Suppressor macrophage treated with lipopolysaccharide for 1 hour (primary cell): ENCODE results near the gene CHURC1.

Experiments
- DNase-seq, 3 donors: peaks; one replicate each; pipeline ENCODE4 v3.0.0-alpha.2; 2020 to 2022

Gene CHURC1

DNA sequence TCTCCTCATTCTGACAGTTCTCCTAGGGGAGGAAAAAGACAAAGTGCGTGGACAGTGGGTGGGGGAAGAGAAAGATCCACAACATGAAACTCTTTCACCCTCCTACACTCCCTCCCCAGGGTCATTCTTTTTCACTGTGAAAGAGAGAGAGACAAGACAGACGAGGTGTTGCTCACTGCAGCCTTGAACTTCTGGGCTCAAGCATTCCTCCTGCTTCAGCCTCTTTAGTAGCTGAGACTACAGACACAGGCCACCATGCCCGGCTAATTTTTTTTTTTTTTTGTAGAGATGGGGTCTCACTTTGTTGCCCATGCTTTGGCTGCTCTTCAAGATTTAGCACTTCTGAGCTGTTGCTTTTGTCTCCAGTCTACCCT lies 25.5 kb downstream of the CHURC1 start:
- DNase-seq: no peak

DNA sequence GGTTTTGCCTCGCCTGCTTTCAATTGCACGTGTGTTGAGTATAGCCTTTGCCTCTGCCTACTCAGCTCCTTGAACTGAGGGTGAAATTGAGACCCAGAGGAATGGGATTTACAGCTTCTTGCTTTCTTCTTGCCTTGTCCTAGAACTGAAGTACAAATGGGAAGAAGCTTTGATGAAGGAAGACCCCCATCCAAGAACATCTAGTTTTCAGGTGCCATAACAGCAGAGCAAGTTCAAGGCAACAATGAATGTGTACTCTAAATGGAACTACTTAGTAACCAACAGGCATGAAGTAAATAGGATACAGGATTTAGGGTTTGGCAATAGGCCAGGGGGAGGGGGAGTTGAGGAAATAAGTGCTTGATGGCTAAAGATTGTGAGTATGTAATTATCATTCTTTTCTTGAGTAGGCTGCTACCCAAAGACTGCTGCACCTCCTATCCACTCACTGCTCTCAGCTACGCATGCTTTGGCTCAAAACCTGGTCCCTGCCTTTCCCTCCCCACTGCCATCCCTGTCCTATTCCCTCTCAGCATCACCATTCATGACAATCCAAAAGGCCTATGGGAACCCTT lies 26.2 kb downstream of the CHURC1 start:
- no peak for DNase-seq

DNA sequence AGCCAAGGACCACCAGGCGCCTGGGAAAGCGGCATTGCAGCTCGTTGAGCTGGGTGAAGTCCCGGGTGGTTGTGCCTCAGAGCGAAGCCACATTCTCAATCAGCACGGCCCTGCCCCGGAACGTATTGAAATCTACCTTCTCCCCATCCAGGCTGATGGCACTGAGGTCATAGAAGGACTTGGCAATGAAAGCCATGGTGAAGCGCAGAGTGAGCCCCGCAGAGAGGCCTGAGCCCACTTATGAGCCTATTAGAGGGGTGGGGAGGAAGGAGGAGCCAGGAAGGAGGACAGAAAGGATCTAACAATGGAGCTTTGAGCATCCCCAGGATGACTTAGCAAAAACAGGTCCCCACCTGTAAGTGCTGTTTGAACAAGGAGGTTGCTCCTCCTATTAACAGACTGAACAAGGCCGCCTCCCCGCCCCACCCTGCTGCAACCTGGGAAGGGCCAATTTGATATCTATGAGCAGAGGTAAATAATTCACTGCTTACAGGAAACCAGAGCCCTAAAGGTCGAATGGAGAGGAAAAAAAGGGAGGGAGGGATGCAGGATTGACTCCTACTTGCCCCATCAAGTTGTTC lies 28.4 kb downstream of the CHURC1 start, which contains the start of gene GPX2:
Gene GPX2 (minus strand): TSS at position 215 of the 581 bp plus-strand sequence. CDS start 19 bp downstream, at position 196.
- no peak for DNase-seq

DNA sequence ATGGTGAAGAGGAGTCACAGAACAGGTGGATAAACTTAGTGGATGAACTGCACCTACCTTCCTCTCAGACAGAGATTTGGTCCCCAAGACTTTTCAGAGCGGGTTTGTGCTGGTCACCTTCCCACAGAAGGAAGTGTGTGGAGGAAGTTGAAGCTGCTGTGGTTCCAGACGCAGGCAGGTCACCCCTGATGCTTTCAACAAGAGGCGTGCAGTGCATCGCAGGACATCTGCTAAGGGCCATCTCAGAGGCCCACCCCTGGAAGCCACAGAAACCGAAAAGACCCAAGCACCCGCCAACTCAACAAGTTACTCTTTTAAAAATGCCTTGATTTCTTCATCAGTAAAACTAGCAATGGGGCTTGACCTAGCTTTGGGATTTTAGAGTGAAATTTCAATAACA lies 29.3 kb downstream of the CHURC1 start:
- peak in 1 of 3 donors; percentile 3 for DNase-seq

DNA sequence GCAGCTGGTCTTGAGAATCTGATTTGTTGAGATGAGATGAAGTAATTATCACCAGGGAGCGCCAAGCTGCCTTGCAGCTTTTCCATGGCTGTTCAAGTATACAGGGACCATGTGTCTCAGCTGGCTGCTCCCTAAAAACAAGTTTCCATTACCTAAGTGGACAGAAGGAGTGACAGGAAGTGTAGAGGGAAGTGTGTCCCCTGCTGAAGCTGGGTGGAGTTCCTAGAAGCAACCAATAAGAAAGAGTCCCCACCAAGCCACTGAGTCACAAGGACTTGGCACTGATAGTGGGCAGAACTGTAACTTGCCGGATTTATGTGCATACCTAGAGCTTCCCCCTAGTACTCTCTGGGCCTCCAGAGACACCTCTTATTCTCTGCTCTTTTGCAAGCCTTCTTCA lies 29.8 kb downstream of the CHURC1 start:
- no peak for DNase-seq

DNA sequence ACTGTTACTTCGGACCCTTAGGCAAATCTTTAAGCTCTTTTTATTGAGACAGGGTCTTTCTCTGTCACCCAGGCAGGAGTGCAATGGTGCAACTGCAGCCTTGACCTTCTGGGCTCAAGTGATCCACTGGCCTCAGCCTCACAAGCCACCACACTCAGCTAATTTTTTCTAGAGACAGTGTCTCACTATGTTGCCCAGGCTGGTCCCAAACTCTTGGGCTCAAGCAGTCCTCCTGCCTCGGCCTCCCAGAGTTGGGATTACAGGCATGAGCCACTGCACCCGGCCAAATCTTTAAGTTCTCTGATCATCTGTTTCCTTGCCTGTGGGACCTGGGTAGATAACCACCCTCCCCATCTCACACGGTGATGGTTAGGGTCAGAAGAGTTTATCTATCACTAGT lies 30.6 kb downstream of the CHURC1 start:
- DNase-seq: no peak

DNA sequence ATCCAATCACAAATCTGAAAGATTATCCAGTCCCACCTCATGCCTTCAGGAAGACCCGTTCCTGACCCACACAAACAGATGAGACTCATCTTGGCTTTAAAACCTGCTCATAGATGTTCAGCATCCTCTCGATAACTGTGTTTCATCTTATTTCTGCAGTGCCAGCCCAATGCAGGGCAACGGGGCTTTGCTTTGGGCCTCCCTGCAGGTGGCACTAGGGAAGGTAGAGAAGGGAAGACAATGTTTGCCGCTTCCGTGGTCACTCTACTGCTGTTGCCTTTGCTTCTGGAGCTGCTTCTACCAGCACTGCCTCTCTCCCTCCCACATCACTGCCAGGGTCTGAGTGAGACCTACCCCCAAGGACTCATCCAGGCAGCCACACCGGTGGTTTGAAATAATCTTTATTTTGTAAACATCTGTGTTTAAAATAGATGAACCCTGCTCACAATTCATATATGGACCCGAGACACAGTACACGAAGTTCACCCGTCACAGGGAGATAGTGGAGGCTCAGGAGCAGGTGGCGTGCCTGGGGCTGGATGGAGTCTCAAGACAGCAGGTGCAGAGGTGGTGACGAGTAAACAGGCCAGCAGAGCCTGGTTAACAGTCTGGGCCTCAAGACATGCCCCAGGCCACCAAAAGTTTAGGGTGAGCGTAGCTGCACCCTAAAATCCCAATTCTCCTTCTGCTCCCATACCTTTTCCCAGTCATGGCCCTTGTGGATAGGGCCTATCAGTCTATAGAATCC lies 31.4 kb downstream of the CHURC1 start:
- DNase-seq: no peak

DNA sequence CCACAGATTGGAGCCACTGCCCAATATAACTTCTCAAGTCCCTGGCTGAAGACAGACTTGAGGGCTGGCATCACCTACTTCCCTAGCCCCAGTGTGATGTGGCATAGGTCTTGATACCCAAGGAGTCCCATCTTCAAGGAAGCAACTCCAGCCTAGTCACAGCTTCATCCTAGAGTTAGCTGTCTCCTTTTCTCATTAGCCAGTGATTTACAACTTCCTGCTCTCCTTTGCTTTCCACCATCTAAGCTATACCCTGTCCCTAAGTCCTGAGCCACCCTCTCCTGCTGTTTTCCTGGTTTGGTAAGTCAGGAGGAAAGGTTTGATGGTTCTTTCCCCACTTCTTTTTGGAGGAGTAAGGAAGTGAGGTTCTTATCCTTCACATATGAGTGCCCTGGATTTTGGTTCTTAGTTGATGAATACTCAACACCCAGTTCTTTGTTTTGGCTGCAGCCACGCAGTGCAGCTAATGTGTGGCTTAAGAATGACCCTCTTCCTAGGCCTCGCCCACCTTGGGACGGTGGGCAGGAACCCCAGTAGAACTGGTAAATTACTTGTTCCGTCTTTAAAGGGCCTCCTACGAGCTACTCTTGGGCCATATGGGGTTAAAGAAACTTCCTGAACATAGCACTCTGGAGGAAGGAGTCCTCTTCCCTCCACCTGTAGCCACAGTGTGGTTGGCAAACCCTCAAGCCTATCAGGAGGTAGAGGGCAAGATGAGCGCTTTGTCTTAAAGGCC lies 32.2 kb downstream of the CHURC1 start:
- no peak for DNase-seq

DNA sequence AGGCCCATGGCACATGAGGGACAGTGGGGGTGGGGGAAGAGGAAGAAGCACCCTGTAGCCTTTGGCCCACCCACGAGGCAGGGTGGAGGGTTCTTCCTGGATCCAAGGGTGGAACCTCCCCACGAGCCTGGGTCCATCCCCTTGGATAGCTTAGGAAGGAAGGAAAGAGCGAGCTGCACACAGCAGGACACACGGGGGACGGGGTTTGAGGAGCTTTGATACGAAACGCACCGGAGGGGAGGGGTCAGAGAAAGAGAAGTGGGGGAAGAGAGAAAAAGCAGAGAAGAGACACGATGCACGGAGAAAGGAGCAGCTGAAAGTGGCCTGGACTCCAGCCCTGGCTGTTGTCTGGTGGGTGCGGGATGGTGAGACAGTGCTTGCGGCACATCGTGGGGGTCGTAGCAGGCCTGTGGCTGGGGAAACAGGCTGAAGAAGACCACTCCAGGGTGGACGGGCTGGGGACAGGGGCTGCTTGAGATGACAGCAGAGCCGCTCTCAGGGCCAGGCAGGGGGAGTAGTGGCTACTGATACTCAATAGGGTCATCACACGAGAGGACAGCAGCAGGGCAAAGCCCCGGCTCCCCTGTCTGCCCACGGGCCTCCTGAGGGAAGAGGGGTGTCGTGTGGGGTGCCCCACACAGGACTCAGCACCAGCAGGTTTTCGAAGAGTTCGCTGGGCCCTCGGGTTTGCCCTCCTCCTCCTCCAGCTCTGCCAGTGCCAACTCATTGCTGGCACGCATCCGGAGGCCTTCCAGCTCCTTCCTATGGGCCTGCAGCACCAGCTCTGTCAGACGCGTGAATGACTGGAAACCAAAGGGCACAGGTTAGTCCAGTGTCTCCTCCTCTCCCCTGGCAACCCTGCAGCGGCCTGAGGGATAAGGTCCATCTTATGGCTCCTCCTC lies 33.7 kb downstream of the CHURC1 start:
- DNase-seq: no peak

DNA sequence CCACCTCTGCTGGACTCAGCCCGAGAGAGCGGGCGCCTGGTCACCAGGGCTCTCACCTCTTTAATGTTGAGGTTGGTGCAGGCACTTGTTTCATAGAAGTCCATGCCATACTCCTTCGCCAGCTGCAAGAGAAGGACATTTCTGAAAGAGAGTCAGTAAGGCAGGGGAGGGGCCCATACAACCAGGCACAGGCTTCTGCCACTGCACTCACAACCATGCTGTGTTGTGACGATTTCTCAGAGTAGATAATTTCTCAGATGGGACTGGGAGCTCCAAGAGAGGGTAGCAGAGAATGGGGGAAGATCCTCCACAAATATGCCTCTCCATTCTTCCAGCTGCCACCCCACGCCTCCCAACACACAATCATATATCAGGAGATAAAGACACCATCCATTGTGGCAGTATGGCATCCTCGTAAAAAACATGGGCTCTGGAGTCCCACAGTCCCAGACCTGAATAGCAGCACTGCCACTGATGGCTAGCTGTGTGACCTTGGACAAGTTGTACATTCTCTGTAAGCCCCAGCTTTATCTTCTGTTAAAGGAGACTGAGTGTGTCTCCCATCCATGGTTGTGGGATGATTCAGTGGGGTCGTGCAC lies 34.5 kb downstream of the CHURC1 start:
- DNase-seq: no peak

DNA sequence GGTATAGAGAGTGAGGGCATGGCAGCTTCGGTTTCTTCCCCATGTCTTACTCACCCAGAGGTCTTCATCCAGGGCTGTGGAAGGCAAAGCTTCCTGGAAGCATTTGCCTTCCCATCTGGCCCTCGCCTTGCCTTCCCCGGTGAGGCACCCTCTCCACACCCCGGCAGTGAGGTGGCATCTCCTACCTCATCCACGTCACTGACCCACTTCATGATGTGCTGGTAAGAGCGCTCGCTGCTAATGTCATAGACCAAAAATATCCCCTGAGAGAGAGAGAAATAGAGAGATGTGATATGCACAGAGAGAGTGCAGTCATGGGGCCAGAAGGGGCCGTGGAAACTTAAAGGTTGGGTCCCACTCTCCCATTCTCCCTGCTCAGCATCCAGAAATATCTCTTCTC lies 36.6 kb downstream of the CHURC1 start:
- no peak for DNase-seq

DNA sequence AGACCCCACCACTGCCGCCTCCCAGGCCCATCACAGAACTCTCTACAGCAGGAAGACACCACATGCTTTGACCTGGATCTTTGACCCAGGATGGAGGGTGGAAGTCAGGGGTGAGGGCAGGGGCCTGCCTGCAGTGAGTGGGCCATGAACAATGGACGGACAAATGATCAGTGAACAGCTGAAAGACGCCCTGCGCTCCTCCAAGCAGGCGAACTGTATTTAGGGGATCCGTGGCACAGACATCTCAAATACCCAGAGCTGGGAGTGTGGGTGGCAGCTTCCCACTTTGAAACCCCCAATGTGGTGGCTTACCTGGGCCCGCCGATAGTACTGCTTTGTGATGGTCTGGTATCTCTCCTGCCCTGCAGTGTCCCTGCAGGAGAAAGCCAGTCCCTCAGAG lies 37.0 kb downstream of the CHURC1 start:
- DNase-seq: no peak

DNA sequence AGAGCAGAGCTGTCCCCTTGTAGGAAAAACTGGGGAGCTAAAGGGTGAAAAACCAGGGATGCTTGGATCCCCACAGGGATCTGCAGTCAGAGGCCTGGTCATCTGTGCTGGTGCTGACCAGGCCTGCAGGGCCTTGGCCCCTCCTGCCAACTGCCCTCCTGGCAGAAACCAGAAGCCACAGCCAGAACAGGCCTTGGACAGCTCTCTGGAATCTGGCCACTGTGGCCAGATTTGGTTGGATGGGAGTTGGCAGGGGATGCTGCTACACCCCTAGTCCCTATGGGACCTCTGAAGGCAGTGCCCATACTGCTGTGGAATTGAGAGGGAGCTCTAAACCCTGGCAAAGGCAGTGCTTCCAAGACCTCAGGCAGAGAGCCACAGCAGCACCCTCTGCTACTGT lies 37.5 kb downstream of the CHURC1 start:
- DNase-seq: no peak

DNA sequence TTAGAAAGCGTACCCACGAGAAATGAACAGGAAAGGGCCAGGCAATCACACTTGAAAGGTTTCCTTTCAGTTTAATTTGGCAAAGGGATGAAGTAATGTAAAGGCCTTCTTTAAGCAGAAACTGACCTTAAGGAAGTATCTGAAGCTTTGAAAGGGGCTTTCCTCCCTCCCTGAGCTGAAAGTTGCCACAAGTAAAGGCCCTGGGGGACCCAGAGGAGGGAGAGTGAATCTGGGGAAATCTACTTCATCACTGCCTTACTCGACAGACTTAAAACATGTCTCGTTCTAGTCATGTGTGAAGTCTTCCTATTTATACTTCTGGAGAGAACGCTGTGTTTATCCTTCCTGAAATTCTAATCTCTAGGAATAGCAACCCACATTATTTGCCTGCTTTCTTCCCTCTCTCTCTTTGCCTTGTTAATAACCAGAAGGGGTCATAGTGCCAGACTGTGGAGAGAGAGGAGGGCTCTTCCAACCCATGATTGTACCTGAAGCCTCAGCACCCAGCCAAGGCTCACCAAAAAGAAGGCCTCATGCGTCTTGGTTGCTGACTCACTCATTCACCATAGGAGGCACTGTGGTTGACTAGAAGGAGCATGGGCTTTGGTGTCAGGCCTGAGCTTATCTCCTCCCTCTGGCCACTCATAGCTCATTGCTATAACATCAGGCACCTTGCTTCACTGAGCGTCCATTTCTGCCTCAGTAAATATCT lies 38.5 kb downstream of the CHURC1 start:
- DNase-seq: peak in 1 of 3 donors; percentile 52

DNA sequence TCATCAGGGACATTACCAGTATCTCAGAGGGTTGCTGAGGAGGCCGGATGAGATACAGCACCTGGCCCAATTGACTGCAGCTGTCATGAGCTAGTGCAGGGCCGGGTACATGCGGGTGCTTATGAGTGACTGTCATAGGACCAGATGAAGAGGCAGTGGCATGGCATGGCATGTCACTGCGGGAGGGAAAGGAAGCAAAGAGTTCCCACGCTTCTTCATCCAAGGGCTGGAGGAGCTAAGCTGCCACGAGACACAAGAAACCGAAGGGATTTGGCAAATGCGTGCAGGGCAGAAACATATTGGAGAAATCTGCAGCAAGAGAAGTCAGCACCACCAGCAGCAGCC lies 39.0 kb downstream of the CHURC1 start:
- DNase-seq: no peak

DNA sequence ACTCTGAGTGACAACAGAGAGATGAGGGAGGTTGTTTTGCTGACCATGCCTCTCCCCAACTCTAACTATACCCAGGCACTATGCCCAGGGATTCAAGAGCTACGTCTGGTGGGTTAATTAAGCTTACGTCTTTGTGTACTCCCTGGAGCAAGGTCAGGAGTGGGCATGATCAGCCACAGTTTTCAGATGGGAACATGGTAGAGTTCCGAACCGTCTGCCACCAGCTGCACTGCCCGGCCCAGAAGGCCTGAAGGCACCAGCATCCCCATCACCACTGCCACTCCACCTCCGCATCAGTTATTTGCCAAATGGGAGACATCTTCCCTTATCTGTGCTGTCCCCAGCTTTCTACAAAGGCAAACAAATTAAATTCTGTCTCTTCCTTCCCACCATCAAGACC lies 39.4 kb downstream of the CHURC1 start:
- no peak for DNase-seq

DNA sequence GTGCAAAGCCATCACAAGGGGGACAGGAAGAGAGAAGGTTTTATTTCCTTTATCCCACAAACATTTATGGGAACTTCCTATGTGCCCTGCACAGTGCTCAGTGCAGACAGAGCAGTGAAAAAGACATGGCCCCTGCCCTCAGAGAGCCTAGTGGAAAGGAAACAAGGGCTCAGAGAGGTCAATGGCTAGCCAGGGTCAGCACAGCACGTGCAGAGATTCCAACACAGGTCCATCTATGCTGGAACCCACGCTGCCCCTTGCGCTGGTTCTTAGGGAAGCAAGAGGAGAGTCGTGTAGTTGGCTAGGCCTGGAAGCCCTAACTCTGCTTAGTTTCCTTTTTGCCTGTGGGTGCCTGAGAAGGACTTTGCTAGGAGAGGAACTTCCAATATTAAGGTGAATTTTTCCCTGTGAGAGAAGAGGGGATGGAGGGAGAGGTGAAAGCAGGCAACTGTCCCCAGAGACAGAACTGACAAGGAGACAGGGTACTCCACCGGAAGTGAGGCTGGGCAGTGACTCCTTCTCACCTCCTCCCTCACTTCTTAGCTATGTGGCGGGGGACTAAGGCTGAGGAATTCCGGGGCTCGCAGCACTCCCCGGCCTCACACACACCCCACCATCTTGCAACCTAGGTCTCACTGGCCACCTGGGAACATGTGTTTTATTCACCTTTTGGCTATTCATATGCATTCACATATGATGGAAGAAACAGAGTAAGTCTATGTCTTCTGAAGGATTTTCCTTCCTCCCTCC lies 40.4 kb downstream of the CHURC1 start:
- DNase-seq: no peak

DNA sequence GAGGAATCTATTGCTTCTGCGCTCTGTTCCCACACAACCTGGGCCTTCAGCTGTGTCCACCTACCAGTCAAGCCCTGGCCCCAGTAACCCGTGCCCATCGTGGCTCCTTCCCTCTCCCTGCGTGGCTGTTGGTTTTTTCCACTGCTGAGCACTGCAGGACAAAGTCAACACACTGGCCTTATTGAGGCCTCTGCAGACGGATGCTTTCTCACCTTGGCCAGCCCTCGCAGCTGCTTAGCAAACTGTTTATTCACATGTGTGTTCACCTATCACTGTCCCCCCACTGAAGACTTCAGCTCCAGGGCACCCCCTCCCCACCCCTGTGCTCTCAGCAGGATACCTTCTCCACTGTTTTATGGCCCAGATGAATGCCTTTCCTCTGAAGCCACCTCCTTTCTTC lies 41.0 kb downstream of the CHURC1 start:
- DNase-seq: no peak

DNA sequence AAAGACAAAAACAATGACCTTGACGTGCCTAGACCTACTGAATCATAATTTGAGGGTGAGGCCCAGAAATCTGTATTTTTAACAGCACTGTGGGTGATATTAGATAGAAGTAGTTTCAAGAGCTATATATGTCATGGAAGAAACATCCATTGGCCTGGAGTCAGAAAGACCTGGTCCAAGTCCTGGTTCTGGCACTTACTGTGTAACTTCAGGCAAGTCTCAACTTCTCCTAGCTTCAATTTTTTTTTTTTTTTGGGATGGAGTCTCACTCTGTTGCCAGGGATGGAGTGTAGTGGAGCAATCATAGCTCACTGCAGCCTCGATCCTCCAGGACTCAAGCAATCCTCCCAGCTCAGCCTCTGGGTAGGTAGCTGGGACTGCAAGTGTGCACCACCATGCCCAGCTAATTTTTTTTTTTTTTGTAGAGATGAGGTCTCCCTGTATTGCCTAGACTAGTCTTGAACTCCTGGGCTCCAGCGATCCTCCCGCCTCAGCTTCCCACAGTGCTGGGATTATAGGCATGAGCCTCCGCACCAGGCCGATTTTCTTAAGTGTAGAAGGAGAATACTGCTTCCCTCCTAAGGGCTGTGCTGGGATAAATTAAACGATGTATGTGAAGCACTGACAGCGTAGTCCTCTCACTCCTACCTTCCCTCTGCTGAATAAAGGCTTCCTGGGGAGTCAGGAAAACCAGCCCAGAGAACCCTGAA lies 42.6 kb downstream of the CHURC1 start:
- DNase-seq: no peak

DNA sequence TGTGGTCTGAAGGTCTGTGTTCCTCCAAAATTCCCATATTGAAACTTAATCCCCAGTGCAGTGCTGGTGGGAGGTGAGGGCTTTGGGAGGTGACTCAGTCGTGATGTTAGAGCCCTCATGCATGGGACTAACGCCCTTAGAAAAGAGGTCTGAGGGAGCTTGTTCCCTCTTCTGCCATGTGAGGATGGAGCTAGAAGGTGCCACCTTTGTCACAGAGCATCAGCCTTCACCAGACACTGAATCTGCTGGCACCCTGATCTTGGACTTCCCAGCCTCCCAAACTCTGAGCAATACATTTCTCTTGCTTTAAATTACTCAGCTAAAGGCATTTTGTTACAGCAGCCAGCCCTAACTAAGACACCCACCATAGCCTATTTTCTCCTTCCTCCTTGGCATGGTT lies 43.9 kb downstream of the CHURC1 start:
- no peak for DNase-seq
